DND-41 (cell line): ENCODE results near the gene MAP3K14.
"Not testable (repeated sequence)": the region's sequence is repeated elsewhere in the genome, so short reads cannot be mapped to it uniquely, and the experiment has no call there.

Experiments used
- CTCF ChIP-seq: IDR thresholded peaks from 2 replicates; pipeline ENCODE4 v1.5.1; 2012; ENCODE audit warnings: borderline replicate concordance, low read length, moderate library complexity, mild to moderate bottlenecking; ENCODE audit not compliant: poor library complexity, severe bottlenecking; ENCODE audit errors: extremely low read depth
- EZH2 ChIP-seq: IDR thresholded peaks from 3 replicates; pipeline ENCODE4 v1.6.1; 2012; ENCODE audit warnings: borderline replicate concordance, low read depth, mild to moderate bottlenecking, moderate library complexity, low read length, inconsistent platforms; ENCODE audit not compliant: severe bottlenecking

- not testable (repeated sequence) for TF ChIP-seq CTCF, EZH2
Observed at GRCh38 chr17:45253237-45253636, 63.6 kb downstream of the MAP3K14 start.
